Fibroblast of upper back skin (primary cell): Measurements from ENCODE around the gene OPRL1.
"Not testable (repeated sequence)": the region's sequence is repeated elsewhere in the genome, so short reads cannot be mapped to it uniquely, and the experiment has no call there.

Experiments
- DNase-seq: peaks from one replicate; pipeline ENCODE4 v3.0.0-alpha.2; 2013

The OPRL1 gene

DNA sequence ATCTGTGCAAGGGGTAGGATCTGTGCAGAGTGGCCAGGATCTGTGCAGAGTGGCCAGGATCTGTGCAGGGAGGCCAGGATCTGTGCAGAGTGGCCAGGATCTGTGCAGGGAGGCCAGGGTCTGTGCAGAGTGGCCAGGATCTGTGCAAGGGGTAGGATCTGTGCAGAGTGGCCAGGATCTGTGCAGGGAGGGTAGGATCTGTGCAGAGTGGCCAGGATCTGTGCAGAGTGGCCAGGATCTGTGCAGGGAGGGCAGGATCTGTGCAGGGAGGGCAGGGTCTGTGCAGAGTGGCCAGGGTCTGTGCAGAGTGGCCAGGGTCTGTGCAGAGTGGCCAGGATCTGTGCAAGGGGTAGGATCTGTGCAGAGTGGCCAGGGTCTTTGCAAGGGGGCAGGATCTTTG lies 8.7 kb downstream of the OPRL1 start:
- not testable (repeated sequence) for DNase-seq

DNA sequence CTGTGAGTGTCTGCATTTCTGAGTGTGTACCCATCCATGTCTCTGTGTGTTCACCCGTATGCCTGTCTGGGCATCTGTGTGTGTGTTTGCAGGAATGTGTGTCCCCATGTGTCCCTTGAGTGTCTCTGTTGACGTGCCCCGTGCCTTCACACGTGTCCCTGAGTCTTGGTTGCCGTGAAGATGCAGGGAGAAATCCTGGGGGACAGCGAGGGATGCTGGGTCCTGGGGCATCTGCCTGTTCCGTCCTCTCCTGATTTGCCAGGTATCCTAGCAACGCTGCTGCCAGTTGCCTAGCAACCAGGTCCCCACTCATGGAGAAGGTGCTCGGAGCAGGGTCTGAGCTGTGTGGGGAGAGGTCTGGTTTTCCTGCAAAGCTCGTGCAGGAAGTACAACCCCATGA lies 10.3 kb downstream of the OPRL1 start:
- DNase-seq: no peak

DNA sequence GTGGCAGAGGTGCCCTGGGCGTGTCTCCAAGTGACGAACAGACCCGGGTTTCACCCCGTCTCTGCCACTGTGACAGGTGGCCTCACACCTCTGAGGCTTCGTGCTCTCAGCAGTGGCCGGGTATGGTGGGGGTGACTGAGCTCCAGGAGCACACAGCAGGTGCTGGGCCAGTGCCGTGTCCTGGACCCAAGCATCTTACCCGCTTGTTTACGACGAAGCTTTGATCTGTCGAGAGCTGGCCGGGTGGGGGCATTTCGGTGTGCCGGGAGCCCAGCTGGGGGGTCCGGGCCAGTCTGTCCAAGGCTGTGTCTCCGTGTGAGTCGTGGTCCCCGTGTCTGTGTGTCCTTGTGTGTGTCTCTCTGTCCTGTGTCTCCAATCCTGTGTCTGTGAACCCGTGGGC lies 11.5 kb downstream of the OPRL1 start:
- DNase-seq: no peak

DNA sequence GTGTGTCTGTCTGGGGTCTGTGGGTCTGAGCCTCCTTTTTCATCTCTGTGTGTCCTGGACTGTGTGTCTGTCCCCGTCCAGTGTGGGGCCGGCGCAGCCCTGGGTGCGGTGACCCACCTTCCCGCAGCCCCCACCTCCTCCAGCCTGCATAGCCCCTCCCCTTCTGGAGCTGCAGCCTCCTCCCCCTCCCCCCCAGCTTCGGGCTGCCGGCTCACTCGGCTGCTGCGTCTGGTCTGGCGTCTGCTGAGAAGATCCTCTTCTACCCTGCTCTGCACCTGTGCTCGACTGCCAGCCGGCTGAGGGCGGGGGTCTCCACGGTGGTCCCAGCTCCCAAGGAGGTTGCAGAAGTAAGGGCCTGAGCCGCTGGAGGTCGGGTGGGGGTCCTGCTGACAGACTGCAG lies 11.9 kb downstream of the OPRL1 start:
- DNase-seq: no peak

DNA sequence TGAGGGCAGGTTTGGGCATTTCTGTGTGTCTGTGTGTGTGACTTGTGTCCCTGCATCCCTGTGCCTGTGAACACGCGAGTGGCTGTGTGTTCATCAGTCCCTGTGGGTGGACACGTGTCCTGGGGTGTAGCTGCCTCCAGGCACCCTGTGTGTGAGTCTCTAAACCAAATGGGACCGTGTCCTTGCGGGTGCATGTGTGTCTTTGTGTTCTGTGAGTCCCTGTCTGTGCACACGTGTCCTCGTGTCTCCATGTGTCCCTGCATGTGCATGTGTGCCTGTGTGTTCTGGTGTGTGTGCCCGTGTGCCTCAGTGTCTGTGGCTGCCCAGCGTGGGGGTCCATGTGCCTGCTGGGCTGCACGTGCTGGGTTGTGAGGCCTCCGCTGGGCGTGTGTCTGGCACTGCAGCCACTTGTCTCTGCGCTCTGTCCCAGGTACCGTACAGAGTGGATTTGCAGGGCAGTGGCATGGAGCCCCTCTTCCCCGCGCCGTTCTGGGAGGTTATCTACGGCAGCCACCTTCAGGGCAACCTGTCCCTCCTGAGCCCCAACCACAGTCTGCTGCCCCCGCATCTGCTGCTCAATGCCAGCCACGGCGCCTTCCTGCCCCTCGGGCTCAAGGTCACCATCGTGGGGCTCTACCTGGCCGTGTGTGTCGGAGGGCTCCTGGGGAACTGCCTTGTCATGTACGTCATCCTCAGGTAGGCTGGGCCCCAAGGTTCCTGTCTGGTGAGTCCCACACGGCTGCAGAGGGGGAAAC lies 12.6 kb downstream of the OPRL1 start:
- DNase-seq: no peak

DNA sequence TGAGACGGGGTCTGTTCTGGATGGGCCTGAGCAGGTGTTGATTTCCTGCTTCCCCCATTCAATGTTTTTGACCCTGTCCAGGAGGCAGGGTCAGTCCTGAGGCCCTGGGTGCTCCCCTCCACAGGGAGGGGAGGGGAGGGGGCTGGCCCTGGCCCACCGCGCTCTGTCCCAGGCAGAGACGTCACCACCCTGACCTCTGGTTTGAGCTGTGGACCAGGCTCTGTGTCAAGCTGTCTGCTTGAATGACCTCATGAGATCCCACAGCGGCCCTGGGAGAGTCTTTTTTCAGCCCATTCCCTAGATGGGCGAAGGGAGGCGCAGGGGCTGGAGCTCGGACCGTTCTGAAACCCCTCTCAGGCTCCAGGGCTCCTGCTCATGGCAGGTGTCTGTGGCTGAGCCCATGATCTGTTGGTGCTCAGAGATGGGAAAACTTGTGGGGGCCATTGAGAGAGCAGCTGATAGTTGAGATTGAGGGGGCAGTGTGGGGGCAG lies 13.2 kb downstream of the OPRL1 start:
- DNase-seq: no peak

DNA sequence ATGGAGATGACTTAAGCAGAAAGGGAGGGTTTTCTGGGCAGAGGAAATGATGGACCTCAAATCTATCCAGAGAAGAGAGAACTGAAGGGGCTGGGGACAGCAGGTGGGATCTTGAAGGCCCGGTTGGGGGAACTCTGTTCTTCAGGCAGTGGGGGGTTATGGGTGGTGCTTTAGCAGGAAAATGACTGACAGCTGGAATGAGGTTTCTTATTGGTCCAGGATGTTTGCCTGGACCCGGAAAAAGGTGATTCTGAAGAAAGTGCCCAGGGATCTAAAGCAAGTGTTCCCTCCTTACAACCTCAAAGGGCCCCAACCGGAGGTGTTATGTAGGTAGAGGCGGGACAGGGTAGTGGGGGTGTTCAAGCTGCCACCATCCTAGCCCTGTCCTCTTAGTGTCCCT lies 15.6 kb downstream of the OPRL1 start:
- no peak for DNase-seq

DNA sequence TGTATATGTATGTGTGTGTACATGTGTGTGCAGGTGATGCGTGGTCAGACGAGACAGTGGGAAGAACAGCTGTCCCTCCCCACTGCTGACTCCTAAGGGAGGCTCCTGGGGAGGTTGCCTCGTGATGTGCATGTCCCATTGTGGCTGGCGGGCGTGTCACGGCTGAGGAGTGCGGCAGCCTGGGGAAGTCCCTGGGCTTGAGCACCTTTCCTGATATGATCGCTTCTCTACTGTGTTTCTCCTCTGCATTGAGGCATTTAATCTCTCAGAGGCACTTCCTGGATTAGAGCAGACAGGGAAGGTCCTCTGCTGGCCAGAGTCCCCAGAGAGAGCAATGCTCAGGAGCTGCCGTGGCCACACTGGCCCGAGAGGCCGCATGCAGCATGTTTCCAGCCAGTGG lies 16.0 kb downstream of the OPRL1 start:
- no peak for DNase-seq

DNA sequence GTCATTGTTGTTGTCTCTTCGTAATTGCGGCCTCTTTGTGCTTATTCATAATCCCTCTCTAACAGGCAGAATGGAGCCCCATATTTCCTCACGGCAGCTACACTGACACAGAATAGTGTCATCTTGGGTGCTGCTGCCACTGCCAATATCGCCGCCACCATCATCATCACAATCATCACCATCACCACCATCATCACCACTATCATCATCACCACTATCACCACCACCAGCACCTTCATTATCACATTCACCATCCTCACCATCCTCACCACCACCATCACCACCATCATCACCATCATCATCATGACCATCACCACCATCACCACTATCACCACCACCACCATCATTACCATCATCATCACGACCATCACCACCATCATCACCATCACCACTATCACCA lies 16.7 kb downstream of the OPRL1 start:
- DNase-seq: no peak

DNA sequence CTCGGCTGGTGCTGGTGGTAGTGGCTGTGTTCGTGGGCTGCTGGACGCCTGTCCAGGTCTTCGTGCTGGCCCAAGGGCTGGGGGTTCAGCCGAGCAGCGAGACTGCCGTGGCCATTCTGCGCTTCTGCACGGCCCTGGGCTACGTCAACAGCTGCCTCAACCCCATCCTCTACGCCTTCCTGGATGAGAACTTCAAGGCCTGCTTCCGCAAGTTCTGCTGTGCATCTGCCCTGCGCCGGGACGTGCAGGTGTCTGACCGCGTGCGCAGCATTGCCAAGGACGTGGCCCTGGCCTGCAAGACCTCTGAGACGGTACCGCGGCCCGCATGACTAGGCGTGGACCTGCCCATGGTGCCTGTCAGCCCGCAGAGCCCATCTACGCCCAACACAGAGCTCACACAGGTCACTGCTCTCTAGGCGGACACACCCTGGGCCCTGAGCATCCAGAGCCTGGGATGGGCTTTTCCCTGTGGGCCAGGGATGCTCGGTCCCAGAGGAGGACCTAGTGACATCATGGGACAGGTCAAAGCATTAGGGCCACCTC lies 18.7 kb downstream of the OPRL1 start:
- no peak for DNase-seq

DNA sequence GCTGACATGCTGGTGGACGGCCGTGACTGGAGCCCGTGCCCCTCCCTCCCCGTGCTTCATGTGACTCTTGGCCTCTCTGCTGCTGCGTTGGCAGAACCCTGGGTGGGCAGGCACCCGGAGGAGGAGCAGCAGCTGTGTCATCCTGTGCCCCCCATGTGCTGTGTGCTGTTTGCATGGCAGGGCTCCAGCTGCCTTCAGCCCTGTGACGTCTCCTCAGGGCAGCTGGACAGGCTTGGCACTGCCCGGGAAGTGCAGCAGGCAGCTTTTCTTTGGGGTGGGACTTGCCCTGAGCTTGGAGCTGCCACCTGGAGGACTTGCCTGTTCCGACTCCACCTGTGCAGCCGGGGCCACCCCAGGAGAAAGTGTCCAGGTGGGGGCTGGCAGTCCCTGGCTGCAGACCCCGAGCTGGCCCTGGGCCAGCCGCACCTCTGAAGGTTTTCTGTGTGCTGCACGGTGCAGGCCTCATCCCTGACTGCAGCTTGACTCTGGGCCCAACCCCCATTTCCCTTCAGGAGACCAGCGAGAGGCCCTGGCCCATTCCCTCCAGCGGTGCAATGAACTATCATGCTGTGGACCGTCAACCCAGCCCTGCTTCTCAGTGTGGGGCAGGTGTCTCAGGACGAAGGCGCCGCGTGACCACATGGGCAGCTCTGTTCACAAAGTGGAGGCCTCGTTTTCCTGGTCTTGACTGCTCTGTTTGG lies 19.4 kb downstream of the OPRL1 start:
- no peak for DNase-seq

DNA sequence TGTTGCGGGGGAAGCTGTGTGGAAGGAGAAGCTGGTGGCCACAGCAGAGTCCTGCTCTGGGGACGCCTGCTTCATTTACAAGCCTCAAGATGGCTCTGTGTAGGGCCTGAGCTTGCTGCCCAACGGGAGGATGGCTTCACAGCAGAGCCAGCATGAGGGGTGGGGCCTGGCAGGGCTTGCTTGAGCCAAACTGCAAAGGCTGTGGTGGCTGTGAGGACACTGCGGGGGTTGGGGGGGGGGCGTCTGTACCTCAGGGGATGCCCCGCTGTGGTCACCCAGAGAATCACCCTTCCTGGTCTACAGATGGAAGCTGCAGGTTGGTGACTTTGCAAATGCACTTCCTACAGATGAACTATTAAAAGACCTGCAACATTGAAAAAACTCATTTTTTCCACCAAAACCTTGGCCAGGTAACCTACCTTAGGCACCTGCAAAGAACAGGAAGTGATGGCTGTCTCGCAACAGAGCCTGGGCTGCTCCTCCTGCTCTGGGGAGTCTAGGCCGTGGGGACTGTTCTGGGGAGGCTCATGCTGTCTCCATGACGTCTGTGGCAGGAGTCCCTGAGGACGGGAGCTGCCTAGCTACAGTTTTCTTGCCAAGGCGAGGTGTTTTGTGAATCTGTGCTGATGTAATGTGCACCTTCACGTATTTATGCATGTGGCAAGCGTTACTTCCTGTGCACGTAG lies 20.1 kb downstream of the OPRL1 start:
- DNase-seq: no peak

DNA sequence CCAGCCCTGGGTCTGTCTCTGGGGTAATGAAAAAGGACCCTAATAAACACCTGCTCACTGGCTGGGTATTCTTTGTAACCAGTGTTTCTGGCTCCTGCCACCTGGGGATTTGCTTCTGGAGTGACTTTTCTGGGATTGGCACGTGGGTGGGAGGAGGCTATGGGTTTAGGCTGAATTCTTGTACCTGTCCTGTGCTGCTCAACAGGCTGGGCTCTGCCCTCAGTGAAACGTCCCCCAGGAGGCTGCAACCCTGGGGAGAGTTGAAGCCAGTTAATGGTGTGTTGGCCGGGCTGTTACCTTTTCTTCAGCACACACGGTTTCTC lies 20.6 kb downstream of the OPRL1 start:
- DNase-seq: no peak

DNA sequence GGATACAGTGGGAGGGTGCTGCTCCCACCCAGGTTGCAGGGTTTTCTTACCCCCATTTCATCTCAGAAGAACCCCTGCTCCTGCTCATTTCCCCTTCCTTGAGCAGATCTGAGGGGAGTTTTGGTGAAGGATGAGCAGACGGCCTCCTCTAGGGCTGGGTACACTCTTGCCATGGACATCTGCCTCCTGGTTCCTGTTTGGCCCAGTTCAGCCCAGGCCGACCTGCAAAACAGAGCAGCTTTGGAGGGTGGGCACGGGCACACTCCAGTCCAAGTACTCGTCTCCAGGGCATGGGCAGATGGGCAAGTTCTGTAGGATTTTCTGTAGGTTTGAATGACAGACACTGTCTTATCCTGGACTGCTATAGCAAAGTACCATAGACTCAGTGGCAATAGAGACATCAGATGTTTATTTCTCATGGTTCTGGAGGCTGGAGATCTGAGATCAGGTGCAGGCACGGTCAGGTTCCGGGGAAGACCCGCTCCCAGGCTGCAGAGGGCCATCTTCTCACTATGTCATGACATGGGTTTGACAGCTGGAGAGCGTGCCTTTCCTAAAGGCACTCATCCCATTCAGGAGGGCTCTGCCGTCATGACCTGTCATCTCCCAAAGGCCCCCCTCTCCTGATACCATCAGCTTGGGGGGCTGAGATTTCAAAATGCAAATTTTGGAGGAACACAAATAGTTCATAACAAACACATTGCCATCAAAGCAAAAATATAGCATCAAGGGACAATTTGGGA lies 21.2 kb downstream of the OPRL1 start:
- DNase-seq: no peak

DNA sequence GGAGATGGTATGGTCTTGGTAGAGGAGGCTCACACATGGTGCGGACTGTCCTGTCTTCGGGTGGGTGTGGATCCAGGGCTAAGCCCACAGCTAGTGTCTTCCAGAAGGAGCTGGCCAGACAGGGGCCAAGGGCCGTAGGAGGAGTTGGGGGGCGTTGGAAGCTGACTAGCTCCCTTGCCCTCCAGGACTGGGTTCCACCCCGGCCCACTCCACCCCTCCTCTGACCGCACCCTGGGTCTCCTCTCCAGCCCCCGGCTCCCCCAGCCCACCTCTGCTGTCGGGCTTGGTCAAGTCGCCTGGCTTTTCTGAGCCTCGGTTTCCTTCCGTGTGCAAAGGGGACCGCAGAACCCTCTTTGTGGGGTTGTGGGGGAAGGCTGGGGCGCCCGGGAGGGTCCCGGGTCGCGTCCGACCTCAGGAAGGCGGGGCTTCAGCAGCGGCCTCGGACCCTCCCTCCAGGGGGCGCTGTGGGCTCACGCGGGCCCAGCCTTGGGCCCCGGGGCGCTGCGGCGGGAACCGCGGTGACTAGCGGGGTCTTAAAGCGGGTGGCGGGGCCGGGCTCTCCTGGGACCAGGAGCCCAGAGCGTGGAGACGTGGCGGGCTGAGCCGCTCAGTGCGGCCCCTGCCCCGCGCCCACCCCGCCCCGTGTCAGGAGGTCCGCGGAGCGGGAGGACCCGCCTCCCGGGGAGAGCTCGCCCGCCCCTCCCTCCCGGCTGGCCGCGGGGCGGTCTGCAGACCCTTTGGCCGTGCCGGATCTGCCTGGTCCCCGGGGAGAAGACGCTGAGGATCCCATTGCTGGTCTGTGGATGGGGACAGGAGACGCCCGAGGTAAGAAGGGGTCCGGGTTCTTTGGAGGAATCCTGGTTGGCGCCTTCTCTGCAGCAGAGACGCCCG lies 22.1 kb downstream of the OPRL1 start:
- DNase-seq: no peak

DNA sequence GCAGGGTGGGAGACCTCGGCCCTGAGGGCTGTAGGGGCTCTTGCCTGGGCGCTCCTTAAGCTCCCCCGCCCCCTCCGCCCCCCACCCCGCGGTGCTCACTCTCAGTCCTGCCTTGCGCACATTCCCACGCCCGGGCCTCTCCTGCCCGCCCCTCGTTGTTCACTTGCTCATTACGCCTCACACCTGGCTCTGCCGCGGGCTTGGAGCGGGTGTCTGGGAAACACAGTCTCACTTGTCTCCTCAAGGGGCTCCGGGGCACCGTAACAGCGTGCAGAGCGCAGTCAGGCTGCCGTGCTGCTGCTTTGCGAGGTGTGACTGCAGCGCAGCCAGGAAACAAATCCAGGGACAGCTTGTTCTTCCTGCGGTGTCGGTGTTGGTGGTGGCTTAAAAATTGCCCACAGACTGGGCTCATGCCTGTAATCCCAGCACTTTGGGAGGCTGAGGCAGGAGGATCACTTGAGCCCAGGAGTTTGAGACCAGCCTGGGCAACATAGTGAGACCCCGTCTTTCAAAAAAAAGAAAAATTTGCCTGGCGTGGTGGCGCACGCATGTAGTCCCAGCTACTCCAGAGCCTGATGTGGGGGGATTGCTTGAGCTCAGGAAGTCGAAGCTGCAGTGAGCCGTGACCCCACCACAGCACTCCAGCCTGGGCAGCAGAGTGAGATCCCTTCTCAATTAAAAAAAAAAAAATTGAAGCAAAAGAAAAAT lies 22.9 kb downstream of the OPRL1 start:
- DNase-seq: no peak

DNA sequence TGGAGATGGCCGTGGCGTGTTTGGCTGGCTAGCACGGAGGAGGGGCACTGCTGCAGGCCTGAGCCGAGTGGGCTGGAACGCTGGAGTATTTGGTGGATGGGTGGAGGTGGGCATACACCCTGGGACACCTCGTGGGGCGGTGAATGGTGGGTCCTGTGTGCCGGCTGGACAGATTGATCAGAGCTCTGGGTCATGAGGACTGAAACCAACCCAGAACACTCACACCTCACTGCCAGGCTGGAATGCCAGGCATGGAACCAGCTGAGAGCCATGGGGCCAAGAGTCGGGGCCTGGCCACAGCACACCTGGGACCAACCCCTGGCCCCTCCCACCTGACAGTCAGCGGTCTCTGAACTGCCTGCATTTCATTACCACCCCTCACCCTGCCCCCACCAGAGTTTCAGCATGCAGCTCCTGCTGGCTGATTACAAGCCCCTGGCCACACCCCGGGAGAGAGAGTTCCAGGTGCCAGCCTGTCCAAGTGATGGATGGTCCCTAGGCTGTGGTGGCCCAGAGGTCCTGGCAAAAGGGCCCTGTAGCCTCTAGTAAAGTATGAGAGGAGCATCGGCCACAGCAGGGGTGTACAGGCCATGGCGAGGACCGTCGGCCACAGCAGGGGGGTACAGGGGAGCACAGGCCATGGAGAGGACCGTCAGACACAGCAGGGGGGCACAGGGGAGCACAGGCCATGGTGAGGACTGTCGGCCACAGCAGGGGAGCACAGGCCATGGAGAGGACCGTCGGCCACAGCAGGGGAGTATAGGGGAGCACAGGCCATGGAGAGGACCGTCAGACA lies 24.2 kb downstream of the OPRL1 start:
- no peak for DNase-seq

DNA sequence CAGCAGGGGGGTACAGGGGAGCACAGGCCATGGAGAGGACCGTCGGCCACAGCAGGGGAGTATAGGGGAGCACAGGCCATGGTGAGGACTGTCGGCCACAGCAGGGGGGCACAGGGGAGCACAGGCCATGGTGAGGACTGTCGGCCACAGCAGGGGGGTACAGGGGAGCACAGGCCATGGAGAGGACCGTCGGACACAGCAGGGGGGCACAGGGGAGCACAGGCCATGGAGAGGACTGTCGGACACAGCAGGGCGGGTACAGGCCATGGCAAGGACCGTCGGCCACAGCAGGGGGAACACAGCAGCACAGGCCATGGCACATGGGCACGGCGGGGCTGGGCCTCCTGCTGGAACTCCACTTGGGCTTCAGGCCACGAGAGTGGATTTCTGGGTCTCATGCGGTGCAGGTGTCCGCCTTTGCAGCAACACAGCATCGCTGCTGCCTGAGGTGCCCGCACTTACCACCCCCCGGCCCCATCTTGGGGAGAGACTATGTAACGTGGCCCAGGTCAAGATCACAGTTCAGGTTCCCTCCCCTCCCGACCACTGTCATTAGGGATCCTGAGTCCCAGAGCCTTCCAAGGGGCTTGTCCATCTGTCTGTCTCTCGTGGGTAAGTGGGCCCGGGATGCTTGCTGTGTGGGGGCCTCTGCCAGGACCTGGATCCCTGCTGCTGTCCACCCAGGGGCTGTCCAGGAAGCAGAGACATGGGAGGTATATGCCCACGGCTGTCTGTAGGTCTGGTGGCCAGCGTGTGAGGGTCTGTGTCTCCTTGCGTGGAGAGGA lies 25.0 kb downstream of the OPRL1 start:
- no peak for DNase-seq

DNA sequence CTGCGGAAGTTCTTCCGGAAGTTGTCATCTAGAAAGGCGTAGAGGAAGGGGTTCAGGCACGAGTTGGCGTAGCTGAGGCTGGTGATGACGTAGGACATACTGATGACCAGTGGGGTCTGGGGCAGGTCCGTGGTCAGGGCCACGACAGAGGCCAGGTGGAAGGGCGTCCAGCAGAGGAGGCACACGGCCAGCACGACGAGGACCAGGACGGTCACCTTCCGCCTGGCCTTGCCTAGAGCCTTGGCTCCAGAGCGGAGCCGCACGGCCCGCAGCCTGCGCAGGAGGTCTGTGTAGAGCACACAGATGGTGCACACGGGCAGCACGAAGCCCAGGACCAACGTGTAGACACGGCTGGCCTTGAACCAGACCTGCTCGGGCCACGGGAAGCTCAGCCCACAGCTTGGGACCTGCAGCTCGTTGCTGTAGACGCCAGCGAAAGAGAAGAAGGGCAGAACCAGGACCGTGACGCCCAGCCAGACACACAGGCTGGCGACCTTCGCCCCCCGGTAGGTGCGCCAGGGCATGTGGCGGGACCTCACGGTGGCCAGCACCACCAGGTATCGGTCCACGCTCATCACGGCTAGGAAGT lies 26.1 kb downstream of the OPRL1 start:
- no peak for DNase-seq
